Activated B cell treated with CpG ODN at 0.5 μM for 24 hours (primary cell): ENCODE measurements around the gene LSAMP. TPM values are rescaled to one million over a fixed set of nuclear protein-coding genes. Genes with fewer than 3 reads are reported as not detected.

Experiments used
- ATAC-seq: fragments of 200-7000 bp; cut with Tn5 transposase; one replicate; pipeline ENCODE4 v1.10.0; 2021; ENCODE audit warnings: low read depth, mild to moderate bottlenecking, moderate library complexity
- CTCF ChIA-PET: fragments of 350-600 bp; sonication (Branson Sonifier 250); formaldehyde crosslinking; loops from one replicate; lab custom pipeline; 2021; ENCODE audit warnings: antibody characterized with exemption; lab: Charles Lee
- POLR2A ChIA-PET: fragments of 350-600 bp; sonication (Branson Sonifier 250); formaldehyde crosslinking; loops from one replicate; lab custom pipeline; 2021; ENCODE audit warnings: antibody characterized with exemption; lab: Charles Lee
- DNase-seq: peaks from one replicate; pipeline ENCODE4 v3.0.0; 2022
- H3K27ac Mint-ChIP-seq: one replicate; pipeline ENCODE4 v1.8.0; 2020; ENCODE audit warnings: mixed read lengths
- H3K27me3 Mint-ChIP-seq: one replicate; pipeline ENCODE4 v1.8.0; 2021; ENCODE audit warnings: mixed read lengths
- H3K36me3 Mint-ChIP-seq: one replicate; pipeline ENCODE4 v1.8.0; 2021; ENCODE audit warnings: low read depth, mixed read lengths
- H3K4me1 Mint-ChIP-seq: one replicate; pipeline ENCODE4 v1.8.0; 2021; ENCODE audit warnings: mixed read lengths
- H3K4me3 Mint-ChIP-seq: one replicate; pipeline ENCODE4 v1.8.0; 2020; ENCODE audit warnings: mild to moderate bottlenecking, mixed read lengths
- H3K9me3 Mint-ChIP-seq: one replicate; pipeline ENCODE4 v1.8.0; 2020; ENCODE audit warnings: mixed read lengths
- CTCF ChIP-seq: fragments of 200-600 bp; IDR thresholded peaks from one replicate; pipeline ENCODE4 v1.8.0; 2022; ENCODE audit warnings: antibody characterized with exemption, mild to moderate bottlenecking
- intact Hi-C: fragments of 100-400 bp; cut with micrococcal nuclease; formaldehyde crosslinking; loops from one replicate; pipeline ENCODE4 v1.15.1; 2024
- total RNA-seq: library from RNA; stranded (reverse); gene quantifications from 2 replicates; pipeline ENCODE4 v1.2.3, GENCODE V29; 2022

LSAMP gene
- total RNA-seq, 1 donor from 2014 or later, result 0.16 TPM

GRCh38 chr3:115975796-115976195 lies 469.5 kb downstream of the LSAMP start:
- ATAC-seq (no peak), DNase-seq (no peak)
- intact Hi-C loops, result no loop called here
- no peak for TF ChIP-seq CTCF
- POLR2A ChIA-PET, result no interaction called here
- CTCF ChIA-PET, result no interaction called here
- H3K4me3 Mint-ChIP-seq, result no peak overlapping the region
- H3K36me3 Mint-ChIP-seq, result no peaks in the 10 kb centered on the region
- no peaks in the 10 kb centered on the region for H3K9me3 Mint-ChIP-seq
- no peaks in the 10 kb centered on the region for H3K27me3 Mint-ChIP-seq
- H3K27ac Mint-ChIP-seq, result no peak overlapping the region
- H3K4me1 Mint-ChIP-seq, result no peaks in the 10 kb centered on the region

GRCh38 chr3:115975353-115975752 lies 469.9 kb downstream of the LSAMP start:
- no peak for TF ChIP-seq CTCF
- no peak overlapping the region for H3K4me3 Mint-ChIP-seq
- no peaks in the 10 kb centered on the region for H3K36me3 Mint-ChIP-seq
- DNase-seq, result no peak
- no peak for ATAC-seq
- POLR2A ChIA-PET, result no interaction called here
- no peaks in the 10 kb centered on the region for H3K4me1 Mint-ChIP-seq
- intact Hi-C loops, result no loop called here
- H3K9me3 Mint-ChIP-seq, result no peaks in the 10 kb centered on the region
- no peak overlapping the region for H3K27ac Mint-ChIP-seq
- H3K27me3 Mint-ChIP-seq, result no peaks in the 10 kb centered on the region
- CTCF ChIA-PET, result no interaction called here

DNA sequence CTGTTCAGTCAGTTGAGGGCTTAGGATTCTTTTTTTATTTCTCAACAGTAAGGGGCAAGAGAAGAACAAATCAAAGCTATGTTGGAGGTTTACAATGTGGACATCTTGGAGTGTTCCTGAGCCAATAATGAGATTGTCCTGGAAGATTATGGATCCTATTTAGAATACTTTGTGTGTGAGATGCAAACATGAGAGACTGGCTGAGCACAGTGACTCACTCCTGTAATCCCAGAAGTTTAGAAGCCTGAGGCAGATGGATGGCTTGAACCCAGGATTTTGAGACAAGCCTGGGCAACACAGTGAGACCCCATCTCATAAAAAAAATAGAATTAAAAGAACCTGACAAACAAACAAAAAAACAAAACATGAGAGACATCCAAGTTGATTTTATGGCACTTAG lies 470.3 kb downstream of the LSAMP start:
- no peak for TF ChIP-seq CTCF
- no peak overlapping the region for H3K4me3 Mint-ChIP-seq
- no peak for ATAC-seq
- intact Hi-C loops, result no loop called here
- ChIA-PET CTCF (no interaction called here), POLR2A (no interaction called here)
- no peaks in the 10 kb centered on the region for H3K36me3 Mint-ChIP-seq
- no peak overlapping the region for H3K27ac Mint-ChIP-seq
- DNase-seq, result no peak
- no peaks in the 10 kb centered on the region for H3K27me3 Mint-ChIP-seq
- H3K9me3 Mint-ChIP-seq, result no peaks in the 10 kb centered on the region
- H3K4me1 Mint-ChIP-seq, result no peaks in the 10 kb centered on the region

GRCh38 chr3:115968871-115969270 lies 476.4 kb downstream of the LSAMP start:
- ChIA-PET CTCF (no interaction called here), POLR2A (no interaction called here)
- TF ChIP-seq CTCF, result no peak
- Mint-ChIP-seq H3K4me1 (no peaks in the 10 kb centered on the region), H3K9me3 (peaks cover 3% of the 10 kb centered on the region), H3K36me3 (no peaks in the 10 kb centered on the region), H3K4me3 (no peak overlapping the region), H3K27me3 (no peaks in the 10 kb centered on the region), H3K27ac (no peak overlapping the region)
- DNase-seq (no peak), ATAC-seq (no peak)
- intact Hi-C loops, result no loop called here

GRCh38 chr3:115961380-115961779 lies 483.9 kb downstream of the LSAMP start:
- Mint-ChIP-seq H3K27ac (no peak overlapping the region), H3K4me1 (no peaks in the 10 kb centered on the region), H3K27me3 (no peaks in the 10 kb centered on the region), H3K4me3 (no peak overlapping the region), H3K36me3 (no peaks in the 10 kb centered on the region), H3K9me3 (no peaks in the 10 kb centered on the region)
- POLR2A ChIA-PET, result no interaction called here
- ATAC-seq (no peak), DNase-seq (no peak)
- no peak for TF ChIP-seq CTCF
- intact Hi-C loops, result no loop called here
- CTCF ChIA-PET, result no interaction called here
